Heart left ventricle (tissue), 13 donors: ENCODE measurements around the gene DMXL2.
"Not testable (repeated sequence)": the region's sequence is repeated elsewhere in the genome, so short reads cannot be mapped to it uniquely, and the experiment has no call there.

Experiments
- POLR2A ChIP-seq, 2 donors: fragments of 450-650 bp; IDR thresholded peaks; one replicate each; pipeline ENCODE4 v1.6.1; 2017; ENCODE audit warnings: antibody characterized with exemption in 2 of 2, mild to moderate bottlenecking in 2 of 2, moderate library complexity in 2 of 2
- TF ChIP-seq, protein P1 (sequence below), 12 donors: fragments of 200-600 bp; sonication (generic) in 4 of 12; IDR thresholded peaks; one replicate each; pipeline versions ENCODE4 v1.5.0 to v1.8.0; 2018 to 2022; ENCODE audit warnings: antibody characterized with exemption in 12 of 12, mild to moderate bottlenecking in 5 of 12
- donor health status: ischemic (EF 13 %, LVEDD 7.1; RV severe dilation, severe dysfunction).
- donor health status: DM: no; HTN: yes; CAD: no.
- donor health status: DM: no; HTN: no; CAD: no.
- donor health status: ischemic (EF 25% LVEDD 6.9; RV normal size, moderate dysfunction).
- donor health status: ischemic (EF 25% LVEDD 5.7; RV mildly dilated, moderate dysfunction).
- donor health status: ischemic (EF 35%, LVEDD 5.7; RV mildly dilated, moderate dysfunction).
- donor health status: nonischemic (EF 11% LVEDD 7.7; RV severe dilation, severe dysfunction).
- donor health status: DM: yes; HTN: yes; CAD: no.
- donor health status: PGD.
- donor health status: ischemic (EF 29% LVEDD 5.4; RV normal size, mild dysfunction).
- donor health status: nonischemic (EF 23%, LVEDD 6.1; RV moderate dilation, normal function).

GRCh38 chr15:51612669-51613068, 9.9 kb downstream of the DMXL2 start:
- TF ChIP-seq, protein P1, sequence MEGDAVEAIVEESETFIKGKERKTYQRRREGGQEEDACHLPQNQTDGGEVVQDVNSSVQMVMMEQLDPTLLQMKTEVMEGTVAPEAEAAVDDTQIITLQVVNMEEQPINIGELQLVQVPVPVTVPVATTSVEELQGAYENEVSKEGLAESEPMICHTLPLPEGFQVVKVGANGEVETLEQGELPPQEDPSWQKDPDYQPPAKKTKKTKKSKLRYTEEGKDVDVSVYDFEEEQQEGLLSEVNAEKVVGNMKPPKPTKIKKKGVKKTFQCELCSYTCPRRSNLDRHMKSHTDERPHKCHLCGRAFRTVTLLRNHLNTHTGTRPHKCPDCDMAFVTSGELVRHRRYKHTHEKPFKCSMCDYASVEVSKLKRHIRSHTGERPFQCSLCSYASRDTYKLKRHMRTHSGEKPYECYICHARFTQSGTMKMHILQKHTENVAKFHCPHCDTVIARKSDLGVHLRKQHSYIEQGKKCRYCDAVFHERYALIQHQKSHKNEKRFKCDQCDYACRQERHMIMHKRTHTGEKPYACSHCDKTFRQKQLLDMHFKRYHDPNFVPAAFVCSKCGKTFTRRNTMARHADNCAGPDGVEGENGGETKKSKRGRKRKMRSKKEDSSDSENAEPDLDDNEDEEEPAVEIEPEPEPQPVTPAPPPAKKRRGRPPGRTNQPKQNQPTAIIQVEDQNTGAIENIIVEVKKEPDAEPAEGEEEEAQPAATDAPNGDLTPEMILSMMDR (IDR thresholded peaks at IDR 0.05), result not testable (repeated sequence)
- not testable (repeated sequence) for TF ChIP-seq POLR2A (IDR thresholded peaks at IDR 0.05)
